ENCODE measurements around the gene KDM8.
A peak's percentile ranks its signal among the peaks of the same experiment; 100 is the strongest.
"Not testable (repeated sequence)": the region's sequence is repeated elsewhere in the genome, so short reads cannot be mapped to it uniquely, and the experiment has no call there.

Gene KDM8

GRCh38 chr16:27197004-27197403, 6.3 kb upstream of the KDM8 start:
- no peak for TF ChIP-seq CTCF (conservative IDR thresholded peaks at IDR 0.05; ENCODE audit: low read depth, low read length)
- Histone ChIP-seq H2AFZ (ENCODE audit: low read depth) (no peak overlapping the region; the same call in 1 of the 2 replicates), H3K4me1 (ENCODE audit: low read depth, poor library complexity, severe bottlenecking) (peaks cover 52% of the 10 kb centered on the region), H3K4me2 (no peak overlapping the region; the same call in 1 of the 2 replicates), H3K79me2 (ENCODE audit: insufficient read depth, low read depth) (no peaks in the 10 kb centered on the region), H3K9ac (no peak overlapping the region), H3K27ac (no peak overlapping the region; the same call in 1 of the 2 replicates), H3K27me3 (ENCODE audit: insufficient read depth, low read depth) (no peaks in the 10 kb centered on the region), H4K20me1 (ENCODE audit: insufficient read depth) (no peaks in the 10 kb centered on the region), H3K36me3 (ENCODE audit: insufficient read depth) (no peaks in the 10 kb centered on the region), H3K4me3 (IDR thresholded peaks at IDR 0.05; ENCODE audit: insufficient read depth, low read depth, low read length) (no peak overlapping the region)

GRCh38 chr16:27198451-27199234, 4.7 kb upstream of the KDM8 start:
- no peaks in the 10 kb centered on the region for H3K27me3 ChIP-seq (ENCODE audit: insufficient read depth, low read depth)
- H3K4me2 ChIP-seq, result peak overlapping the region; percentile 87
- peak overlapping the region; percentile 29; the same call in 1 of the 2 replicates for H2AFZ ChIP-seq (ENCODE audit: low read depth)
- no peak overlapping the region for H3K4me3 ChIP-seq (IDR thresholded peaks at IDR 0.05; ENCODE audit: insufficient read depth, low read depth, low read length)
- no peak for TF ChIP-seq CTCF (conservative IDR thresholded peaks at IDR 0.05; ENCODE audit: low read depth, low read length)
- H3K4me1 ChIP-seq (ENCODE audit: low read depth, poor library complexity, severe bottlenecking), result peaks cover 64% of the 10 kb centered on the region
- H3K36me3 ChIP-seq (ENCODE audit: insufficient read depth), result no peaks in the 10 kb centered on the region
- H3K27ac ChIP-seq, result peak overlapping the region; percentile 100
- H3K9ac ChIP-seq, result peak overlapping the region; percentile 84
- peaks cover 4% of the 10 kb centered on the region; the same call in 1 of the 2 replicates for H3K79me2 ChIP-seq (ENCODE audit: insufficient read depth, low read depth)
- no peaks in the 10 kb centered on the region for H4K20me1 ChIP-seq (ENCODE audit: insufficient read depth)

DNA sequence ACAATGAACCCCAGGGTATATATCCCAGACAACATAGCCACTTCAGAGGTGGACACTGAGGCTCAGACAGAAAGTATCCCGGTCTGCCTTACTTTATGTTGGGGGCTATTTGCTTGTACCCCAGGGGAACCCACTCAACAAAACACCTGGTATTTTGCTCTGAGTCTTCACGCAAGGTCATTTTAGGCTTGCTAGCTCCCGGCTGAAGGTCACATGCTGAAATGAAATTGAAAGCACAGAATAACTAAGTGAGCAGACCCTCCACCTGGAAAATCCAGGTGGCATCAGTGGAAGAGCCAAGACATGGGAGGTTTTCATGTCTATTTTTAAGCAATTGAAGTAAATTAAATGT, 4.1 kb upstream of the KDM8 start:
- Histone ChIP-seq H3K4me3 (IDR thresholded peaks at IDR 0.05; ENCODE audit: insufficient read depth, low read depth, low read length) (no peak overlapping the region), H3K36me3 (ENCODE audit: insufficient read depth) (no peaks in the 10 kb centered on the region), H4K20me1 (ENCODE audit: insufficient read depth) (no peaks in the 10 kb centered on the region), H3K4me2 (peak overlapping the region; percentile 87), H3K79me2 (ENCODE audit: insufficient read depth, low read depth) (peaks cover 8% of the 10 kb centered on the region; the same call in 1 of the 2 replicates), H2AFZ (ENCODE audit: low read depth) (peak overlapping the region; percentile 29; the same call in 1 of the 2 replicates), H3K4me1 (ENCODE audit: low read depth, poor library complexity, severe bottlenecking) (peaks cover 64% of the 10 kb centered on the region), H3K27ac (peak overlapping the region; percentile 100), H3K9ac (peak overlapping the region; percentile 84), H3K27me3 (ENCODE audit: insufficient read depth, low read depth) (no peaks in the 10 kb centered on the region)
- no peak for TF ChIP-seq CTCF (conservative IDR thresholded peaks at IDR 0.05; ENCODE audit: low read depth, low read length)

- no peaks in the 10 kb centered on the region for H3K36me3 ChIP-seq (ENCODE audit: insufficient read depth)
- peaks cover 12% of the 10 kb centered on the region for H3K79me2 ChIP-seq (ENCODE audit: insufficient read depth, low read depth)
- H3K9ac ChIP-seq, result peak overlapping the region; percentile 84; the same call in 1 of the 2 replicates
- no peaks in the 10 kb centered on the region for H3K27me3 ChIP-seq (ENCODE audit: insufficient read depth, low read depth)
- H3K27ac ChIP-seq, result peak overlapping the region; percentile 100
- H3K4me3 ChIP-seq (IDR thresholded peaks at IDR 0.05; ENCODE audit: insufficient read depth, low read depth, low read length), result no peak overlapping the region
- H4K20me1 ChIP-seq (ENCODE audit: insufficient read depth), result no peaks in the 10 kb centered on the region
- H2AFZ ChIP-seq (ENCODE audit: low read depth), result no peak overlapping the region
- peak overlapping the region; percentile 87 for H3K4me2 ChIP-seq
- peaks cover 69% of the 10 kb centered on the region for H3K4me1 ChIP-seq (ENCODE audit: low read depth, poor library complexity, severe bottlenecking)
- TF ChIP-seq CTCF (conservative IDR thresholded peaks at IDR 0.05; ENCODE audit: low read depth, low read length), result no peak
Measured at GRCh38 chr16:27199736-27200135, 3.6 kb upstream of the KDM8 start.

DNA sequence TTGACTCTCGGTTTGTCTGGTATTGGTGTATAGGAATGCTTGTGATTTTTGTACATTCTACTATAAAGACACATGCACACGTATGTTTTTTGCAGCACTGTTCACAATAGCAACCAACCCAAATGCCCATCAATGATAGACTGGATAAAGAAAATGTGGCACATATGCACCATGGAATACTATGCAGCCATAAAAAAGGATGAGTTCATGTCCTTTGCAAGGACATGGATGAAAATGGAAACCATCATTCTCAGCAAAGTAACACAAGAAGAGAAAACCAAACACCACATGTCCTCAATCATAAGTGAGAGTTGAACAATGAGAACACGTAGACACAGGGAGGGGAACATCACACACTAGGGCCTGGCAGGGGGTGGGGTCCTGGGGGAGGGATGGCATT, 2.4 kb upstream of the KDM8 start:
- peaks cover 12% of the 10 kb centered on the region for H3K79me2 ChIP-seq (ENCODE audit: insufficient read depth, low read depth)
- H3K36me3 ChIP-seq (ENCODE audit: insufficient read depth); H4K20me1 ChIP-seq (ENCODE audit: insufficient read depth); H3K4me3 ChIP-seq (IDR thresholded peaks at IDR 0.05; ENCODE audit: insufficient read depth, low read depth, low read length); H3K9ac ChIP-seq; H3K27me3 ChIP-seq (ENCODE audit: insufficient read depth, low read depth); H2AFZ ChIP-seq (ENCODE audit: low read depth): not testable (repeated sequence)
- peak overlapping the region; percentile 100; the same call in 1 of the 2 replicates for H3K27ac ChIP-seq
- peak overlapping the region; percentile 87 for H3K4me2 ChIP-seq
- peaks cover 81% of the 10 kb centered on the region for H3K4me1 ChIP-seq (ENCODE audit: low read depth, poor library complexity, severe bottlenecking)

All from KMS-11 (cell line).